ENCODE results near the gene TIGD3. TPM values are rescaled to one million over a fixed set of nuclear protein-coding genes. Genes with fewer than 3 reads are reported as not detected.

The TIGD3 gene
- polyA plus RNA-seq, 12 donors = 0.11 to 0.30 (median 0.24) TPM; not detected in 3

DNA sequence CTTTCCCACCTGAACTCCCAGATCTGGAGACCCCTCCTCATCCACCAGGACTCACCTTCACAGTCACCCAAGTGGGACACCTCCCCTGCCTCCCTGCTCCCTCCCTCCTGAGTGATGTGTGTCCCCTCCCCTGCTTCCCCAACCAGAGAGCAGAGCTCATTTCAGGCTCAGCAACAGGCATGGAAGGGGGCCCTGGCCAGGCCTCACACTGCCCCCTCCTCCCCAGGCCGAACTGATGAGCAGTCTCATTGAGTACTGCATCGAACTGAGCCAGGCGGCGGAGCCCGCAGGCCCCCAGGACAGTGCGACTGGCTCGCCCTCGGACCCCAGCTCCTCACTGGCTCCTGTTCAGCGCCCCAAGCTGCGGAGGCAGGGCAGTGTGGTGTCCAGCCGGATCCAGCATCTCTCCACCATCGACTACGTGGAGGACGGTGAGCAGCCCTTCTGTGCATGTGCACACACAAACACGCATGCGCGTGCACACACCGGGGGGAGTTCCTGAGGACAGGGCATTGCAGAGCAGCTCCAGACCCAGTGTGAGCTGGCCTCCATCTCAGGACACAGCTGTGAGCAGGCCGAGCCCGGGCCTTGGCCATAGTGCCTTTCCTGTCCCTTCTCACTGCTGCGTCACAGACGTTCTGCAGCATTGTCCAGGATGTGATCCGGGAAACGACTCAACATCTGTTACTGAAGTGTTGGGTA is 50.2 kb downstream of the TIGD3 start:
- no peak for DNase-seq

Other genes starting within 250 kb of the TIGD3 start
- 10 to 100 TPM in 7 of 12 donors, 1 to 10 TPM in 4, not detected in 1; 6.1 to 59.2 (median 11.3) TPM for gene TM7SF2, start 242.9 kb upstream of the TIGD3 start, polyA plus RNA-seq (ENCODE audit: insufficient read length in 12 of 12)
- 1 to 10 TPM in 10 of 12 donors, not detected in 2; 2.6 to 6.6 (median 3.7) TPM for gene ZNHIT2, start 237.1 kb upstream of the TIGD3 start, polyA plus RNA-seq (ENCODE audit: insufficient read length in 12 of 12)
- 100 to 1,000 TPM in 11 of 12 donors, not detected in 1; 680 to 974 (median 806) TPM for gene FAU, start 232.6 kb upstream of the TIGD3 start, polyA plus RNA-seq (ENCODE audit: insufficient read length in 12 of 12)
- 10 to 100 TPM in 11 of 12 donors, not detected in 1; 22.3 to 45.7 (median 25.1) TPM for gene MRPL49, start 232.4 kb upstream of the TIGD3 start, polyA plus RNA-seq (ENCODE audit: insufficient read length in 12 of 12)
- gene SYVN1, start 220.2 kb upstream of the TIGD3 start, polyA plus RNA-seq (ENCODE audit: insufficient read length in 12 of 12) = 10 to 100 TPM in 11 of 12 donors, not detected in 1; 36.7 to 53.3 (median 45.5) TPM
- under 1 TPM in 1 of 12 donors, not detected in 11; 0.17 TPM for gene SPDYC, start 184.5 kb upstream of the TIGD3 start, polyA plus RNA-seq (ENCODE audit: insufficient read length in 12 of 12)
- gene CAPN1, start 172.8 kb upstream of the TIGD3 start, polyA plus RNA-seq (ENCODE audit: insufficient read length in 12 of 12) = 100 to 1,000 TPM in 2 of 12 donors, 10 to 100 TPM in 9, not detected in 1; 64.7 to 140 (median 73.6) TPM
- 10 to 100 TPM in 11 of 12 donors, not detected in 1; 30.7 to 52.6 (median 39.3) TPM for gene POLA2, start 92.8 kb upstream of the TIGD3 start, polyA plus RNA-seq (ENCODE audit: insufficient read length in 12 of 12)
- 10 to 100 TPM in 11 of 12 donors, not detected in 1; 19.6 to 38.6 (median 27.5) TPM for gene CDC42EP2, start 39.9 kb upstream of the TIGD3 start, polyA plus RNA-seq (ENCODE audit: insufficient read length in 12 of 12)
- 10 to 100 TPM in 11 of 12 donors, not detected in 1; 40.1 to 70.2 (median 51.2) TPM for gene DPF2, start 20.9 kb upstream of the TIGD3 start, polyA plus RNA-seq (ENCODE audit: insufficient read length in 12 of 12)
- 10 to 100 TPM in 1 of 12 donors, 1 to 10 TPM in 10, not detected in 1; 4.2 to 13.5 (median 7.0) TPM for gene SLC25A45, start 27.9 kb downstream of the TIGD3 start, polyA plus RNA-seq (ENCODE audit: insufficient read length in 12 of 12)
- gene FRMD8, start 31.9 kb downstream of the TIGD3 start, polyA plus RNA-seq (ENCODE audit: insufficient read length in 12 of 12) = 10 to 100 TPM in 5 of 12 donors, 1 to 10 TPM in 6, not detected in 1; 7.2 to 18.0 (median 9.8) TPM
- gene NEAT1, start 68.0 kb downstream of the TIGD3 start, polyA plus RNA-seq (ENCODE audit: insufficient read length in 12 of 12) = 100 to 1,000 TPM in 5 of 12 donors, 10 to 100 TPM in 7; 34.5 to 182 (median 65.4) TPM
- gene MALAT1, start 144.3 kb downstream of the TIGD3 start, polyA plus RNA-seq (ENCODE audit: insufficient read length in 12 of 12) = 100 to 1,000 TPM; 102 to 554 (median 247) TPM
- 10 to 100 TPM in 11 of 12 donors, not detected in 1; 34.0 to 60.9 (median 40.9) TPM for gene SCYL1, start 170.3 kb downstream of the TIGD3 start, polyA plus RNA-seq (ENCODE audit: insufficient read length in 12 of 12)
- gene LTBP3, start 203.6 kb downstream of the TIGD3 start, polyA plus RNA-seq (ENCODE audit: insufficient read length in 12 of 12) = 100 to 1,000 TPM in 9 of 12 donors, 10 to 100 TPM in 2, not detected in 1; 95.8 to 250 (median 124) TPM
- 10 to 100 TPM in 11 of 12 donors, not detected in 1; 44.9 to 82.2 (median 57.8) TPM for gene ZNRD2, start 215.7 kb downstream of the TIGD3 start, polyA plus RNA-seq (ENCODE audit: insufficient read length in 12 of 12)
- 10 to 100 TPM in 11 of 12 donors, not detected in 1; 22.5 to 55.2 (median 29.4) TPM for gene FAM89B, start 217.8 kb downstream of the TIGD3 start, polyA plus RNA-seq (ENCODE audit: insufficient read length in 12 of 12)
- 100 to 1,000 TPM; 153 to 369 (median 276) TPM for gene EHBP1L1, start 221.3 kb downstream of the TIGD3 start, polyA plus RNA-seq (ENCODE audit: insufficient read length in 12 of 12)
- 1 to 10 TPM in 5 of 12 donors, under 1 TPM in 5, not detected in 2; 0.27 to 1.8 (median 0.99) TPM for gene KCNK7, start 241.0 kb downstream of the TIGD3 start, polyA plus RNA-seq (ENCODE audit: insufficient read length in 12 of 12)

Data from muscle of arm (tissue), 12 donors.